GM19455 (cell line): ENCODE results near the gene KCTD16.
A peak's percentile ranks its signal among the peaks of the same experiment; 100 is the strongest.

Experiments used
- ATAC-seq: cut with Tn5 transposase; IDR thresholded peaks from one replicate; pipeline ENCODE4 v1.9.1; 2021; ENCODE audit not compliant: unreplicated experiment

KCTD16 gene

GRCh38 chr5:144170276-144171024, at the start of gene KCTD16, which contains the start of gene YIPF5:
KCTD16 (plus strand) TSS chr5:144170873.
YIPF5 (minus strand) TSS chr5:144170659; CDS start chr5:144169955, 704 bp downstream.
- ATAC-seq: peak; percentile 100

GRCh38 chr5:144121577-144121976, 49.1 kb upstream of the KCTD16 start:
- ATAC-seq: no peak

GRCh38 chr5:144122081-144122480, 48.6 kb upstream of the KCTD16 start:
- ATAC-seq: no peak

- ATAC-seq: no peak
Measured at GRCh38 chr5:144122641-144123040, 48.0 kb upstream of the KCTD16 start.

- no peak for ATAC-seq
Measured at GRCh38 chr5:144125163-144125726, 45.4 kb upstream of the KCTD16 start.

- no peak for ATAC-seq
Measured at GRCh38 chr5:144126707-144127106, 44.0 kb upstream of the KCTD16 start.

- ATAC-seq: no peak
Measured at GRCh38 chr5:144128844-144129243, 41.8 kb upstream of the KCTD16 start.

GRCh38 chr5:144130306-144130705, 40.4 kb upstream of the KCTD16 start:
- no peak for ATAC-seq

GRCh38 chr5:144131261-144131660, 39.4 kb upstream of the KCTD16 start:
- no peak for ATAC-seq

- no peak for ATAC-seq
Measured at GRCh38 chr5:144133050-144133633, 37.5 kb upstream of the KCTD16 start.

- ATAC-seq: no peak
Measured at GRCh38 chr5:144134194-144134826, 36.4 kb upstream of the KCTD16 start.

- no peak for ATAC-seq
Measured at GRCh38 chr5:144135113-144135762, 35.4 kb upstream of the KCTD16 start.

GRCh38 chr5:144139586-144139985, 31.1 kb upstream of the KCTD16 start:
- no peak for ATAC-seq

GRCh38 chr5:144141585-144141984, 29.1 kb upstream of the KCTD16 start:
- ATAC-seq: no peak

GRCh38 chr5:144142139-144142823, 28.4 kb upstream of the KCTD16 start:
- peak; percentile 98 for ATAC-seq

GRCh38 chr5:144142824-144143162, 27.9 kb upstream of the KCTD16 start:
- ATAC-seq: no peak

GRCh38 chr5:144143625-144144024, 27.0 kb upstream of the KCTD16 start:
- no peak for ATAC-seq

- no peak for ATAC-seq
Measured at GRCh38 chr5:144144956-144145751, 25.5 kb upstream of the KCTD16 start.

- ATAC-seq: no peak
Measured at GRCh38 chr5:144151026-144151425, 19.6 kb upstream of the KCTD16 start.

GRCh38 chr5:144156767-144157171, 13.9 kb upstream of the KCTD16 start:
- no peak for ATAC-seq
